ENCODE measurements around the gene ULBP3.

The ULBP3 gene

DNA sequence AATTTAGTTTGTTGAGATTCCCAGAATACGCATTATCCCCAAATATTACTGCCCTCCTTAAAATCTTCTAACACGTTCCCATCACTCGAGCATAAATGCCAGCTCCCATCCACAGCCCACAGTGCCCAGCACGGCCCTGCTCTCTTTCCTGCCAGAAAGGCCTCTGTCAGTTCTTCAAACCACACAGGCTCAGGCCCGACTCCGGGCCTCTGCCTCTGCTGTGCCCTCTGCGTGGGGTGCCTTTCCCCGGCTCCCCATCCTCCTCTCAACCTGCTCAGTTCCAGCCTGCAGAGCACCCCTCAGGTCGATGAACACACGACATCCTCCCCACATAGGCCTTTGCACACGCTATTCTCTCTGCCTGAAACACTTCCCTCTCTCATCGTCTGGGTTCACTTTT, 12.8 kb downstream of the ULBP3 start:
- no peak for DNase-seq
- no peak overlapping the region for H3K18ac ChIP-seq (ENCODE audit: low read length)
- no peak overlapping the region for H2BK5ac ChIP-seq (ENCODE audit: low read depth, low read length, poor library complexity)
- no peak overlapping the region for H4K91ac ChIP-seq (ENCODE audit: low read depth, low read length)
- no peak overlapping the region for H2AK5ac ChIP-seq (ENCODE audit: low read length)
- no peak overlapping the region for H2BK120ac ChIP-seq (ENCODE audit: insufficient read depth, low read length, poor library complexity)
- no peak overlapping the region for H3K27ac ChIP-seq (ENCODE audit: low read depth, low read length)
- H3K9ac ChIP-seq (ENCODE audit: low read length) = no peak overlapping the region
- no peak overlapping the region for H3K14ac ChIP-seq (ENCODE audit: low read length)
- H2BK12ac ChIP-seq (ENCODE audit: low read length) = no peak overlapping the region
- no peaks in the 10 kb centered on the region for H3K79me2 ChIP-seq (ENCODE audit: control insufficient read depth, insufficient read depth, low read length, poor library complexity)
- H4K8ac ChIP-seq (ENCODE audit: low read depth, low read length) = no peak overlapping the region
- no peak overlapping the region for H4K12ac ChIP-seq (ENCODE audit: low read depth, low read length)
- no CpG with 5 or more reads among the region's 12 CpGs for WGBS (ENCODE audit: extremely low coverage, insufficient coverage, insufficient read length)
- no peaks in the 10 kb centered on the region for H3K79me1 ChIP-seq (ENCODE audit: low read length)
- H3K9me3 ChIP-seq (ENCODE audit: insufficient read depth, low read depth, low read length) = peaks cover 13% of the 10 kb centered on the region
- no peak overlapping the region for H2AFZ ChIP-seq (ENCODE audit: insufficient read depth, low read length, poor library complexity)
- no peak overlapping the region for H3K4me2 ChIP-seq (ENCODE audit: low read length)
- H3K23ac ChIP-seq (ENCODE audit: low read length) = no peak overlapping the region
- no peaks in the 10 kb centered on the region for H3K36me3 ChIP-seq (ENCODE audit: control insufficient read depth in 1 of 2, insufficient read depth in 2 of 2, low read length in 2 of 2)
- no peak overlapping the region for H3K4me3 ChIP-seq (ENCODE audit: low read depth, low read length)
- H3K4me1 ChIP-seq (ENCODE audit: control insufficient read depth in 1 of 2, insufficient read depth in 2 of 2, low read length in 2 of 2) = no peaks in the 10 kb centered on the region
- no peak overlapping the region for H3K4ac ChIP-seq (ENCODE audit: low read depth, low read length)
- H3K27me3 ChIP-seq (ENCODE audit: insufficient read depth, low read length) = no peaks in the 10 kb centered on the region

DNA sequence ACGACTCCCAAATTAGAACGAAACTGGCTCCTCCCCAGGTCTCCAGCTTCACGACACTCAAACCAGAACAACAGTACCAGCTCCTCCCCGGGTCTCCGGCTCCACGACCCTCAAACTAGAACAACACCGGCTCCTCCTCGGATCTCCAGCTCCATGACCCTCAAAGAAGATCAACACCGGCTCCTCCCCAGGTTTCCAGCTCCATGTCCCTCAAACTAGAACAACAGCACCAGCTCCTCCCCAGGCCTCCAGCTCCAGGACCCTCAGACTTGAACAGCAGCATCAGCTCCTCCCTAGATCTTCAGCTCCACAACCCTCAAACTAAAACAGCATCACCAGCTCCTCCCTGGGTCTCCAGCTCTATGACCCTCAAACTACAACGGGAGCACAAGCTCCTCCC, 13.8 kb downstream of the ULBP3 start:
- Histone ChIP-seq H2BK12ac (ENCODE audit: low read length) (no peak overlapping the region), H4K8ac (ENCODE audit: low read depth, low read length) (no peak overlapping the region), H3K79me2 (ENCODE audit: control insufficient read depth, insufficient read depth, low read length, poor library complexity) (no peaks in the 10 kb centered on the region), H2AFZ (ENCODE audit: insufficient read depth, low read length, poor library complexity) (no peak overlapping the region), H3K9me3 (ENCODE audit: insufficient read depth, low read depth, low read length) (peaks cover 13% of the 10 kb centered on the region), H3K27me3 (ENCODE audit: insufficient read depth, low read length) (no peaks in the 10 kb centered on the region), H3K23ac (ENCODE audit: low read length) (no peak overlapping the region), H3K4ac (ENCODE audit: low read depth, low read length) (no peak overlapping the region), H2BK5ac (ENCODE audit: low read depth, low read length, poor library complexity) (no peak overlapping the region), H3K36me3 (ENCODE audit: control insufficient read depth in 1 of 2, insufficient read depth in 2 of 2, low read length in 2 of 2) (no peaks in the 10 kb centered on the region), H3K4me2 (ENCODE audit: low read length) (no peak overlapping the region), H3K9ac (ENCODE audit: low read length) (no peak overlapping the region), H3K4me3 (ENCODE audit: low read depth, low read length) (no peak overlapping the region), H3K4me1 (ENCODE audit: control insufficient read depth in 1 of 2, insufficient read depth in 2 of 2, low read length in 2 of 2) (no peaks in the 10 kb centered on the region), H3K14ac (ENCODE audit: low read length) (no peak overlapping the region), H2BK120ac (ENCODE audit: insufficient read depth, low read length, poor library complexity) (no peak overlapping the region), H3K27ac (ENCODE audit: low read depth, low read length) (no peak overlapping the region), H4K12ac (ENCODE audit: low read depth, low read length) (no peak overlapping the region), H3K18ac (ENCODE audit: low read length) (no peak overlapping the region), H3K79me1 (ENCODE audit: low read length) (no peaks in the 10 kb centered on the region), H4K91ac (ENCODE audit: low read depth, low read length) (no peak overlapping the region), H2AK5ac (ENCODE audit: low read length) (no peak overlapping the region)
- no peak for DNase-seq
- no CpG with 5 or more reads among the region's 10 CpGs for WGBS (ENCODE audit: extremely low coverage, insufficient coverage, insufficient read length)

DNA sequence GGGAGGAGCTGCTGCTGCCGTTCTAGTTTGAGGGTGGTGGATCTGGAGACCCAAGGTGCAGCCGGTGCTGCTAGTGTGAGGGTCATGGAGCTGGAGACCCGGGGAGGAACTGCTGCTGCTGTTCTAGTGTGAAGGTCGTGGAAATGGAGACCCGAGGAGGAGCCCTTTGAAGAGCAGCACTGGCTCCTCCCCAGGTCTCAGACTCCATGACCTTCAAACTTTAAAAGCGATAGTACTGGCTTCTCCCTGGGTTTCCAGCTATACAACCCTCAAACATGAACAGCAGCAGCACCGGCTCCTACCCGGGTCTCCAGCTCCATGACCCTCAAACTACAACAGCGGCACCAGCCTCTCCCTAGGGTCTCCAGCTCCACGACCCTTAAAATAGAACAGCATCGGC, 15.5 kb downstream of the ULBP3 start:
- Histone ChIP-seq H3K36me3 (ENCODE audit: control insufficient read depth in 1 of 2, insufficient read depth in 2 of 2, low read length in 2 of 2) (no peaks in the 10 kb centered on the region), H3K9ac (ENCODE audit: low read length) (no peak overlapping the region), H3K4me3 (ENCODE audit: low read depth, low read length) (no peak overlapping the region), H3K18ac (ENCODE audit: low read length) (no peak overlapping the region), H3K4me2 (ENCODE audit: low read length) (no peak overlapping the region), H2AK5ac (ENCODE audit: low read length) (no peak overlapping the region), H2AFZ (ENCODE audit: insufficient read depth, low read length, poor library complexity) (no peak overlapping the region), H3K27me3 (ENCODE audit: insufficient read depth, low read length) (no peaks in the 10 kb centered on the region), H2BK5ac (ENCODE audit: low read depth, low read length, poor library complexity) (no peak overlapping the region), H3K79me2 (ENCODE audit: control insufficient read depth, insufficient read depth, low read length, poor library complexity) (no peaks in the 10 kb centered on the region), H4K12ac (ENCODE audit: low read depth, low read length) (no peak overlapping the region), H3K23ac (ENCODE audit: low read length) (no peak overlapping the region), H3K4ac (ENCODE audit: low read depth, low read length) (no peak overlapping the region), H2BK120ac (ENCODE audit: insufficient read depth, low read length, poor library complexity) (no peak overlapping the region), H4K91ac (ENCODE audit: low read depth, low read length) (no peak overlapping the region), H3K9me3 (ENCODE audit: insufficient read depth, low read depth, low read length) (peaks cover 13% of the 10 kb centered on the region), H2BK12ac (ENCODE audit: low read length) (no peak overlapping the region), H3K79me1 (ENCODE audit: low read length) (no peaks in the 10 kb centered on the region), H3K27ac (ENCODE audit: low read depth, low read length) (no peak overlapping the region), H3K4me1 (ENCODE audit: control insufficient read depth in 1 of 2, insufficient read depth in 2 of 2, low read length in 2 of 2) (no peaks in the 10 kb centered on the region), H3K14ac (ENCODE audit: low read length) (no peak overlapping the region), H4K8ac (ENCODE audit: low read depth, low read length) (no peak overlapping the region)
- WGBS (ENCODE audit: extremely low coverage, insufficient coverage, insufficient read length) = no CpG with 5 or more reads among the region's 11 CpGs
- DNase-seq = no peak

DNA sequence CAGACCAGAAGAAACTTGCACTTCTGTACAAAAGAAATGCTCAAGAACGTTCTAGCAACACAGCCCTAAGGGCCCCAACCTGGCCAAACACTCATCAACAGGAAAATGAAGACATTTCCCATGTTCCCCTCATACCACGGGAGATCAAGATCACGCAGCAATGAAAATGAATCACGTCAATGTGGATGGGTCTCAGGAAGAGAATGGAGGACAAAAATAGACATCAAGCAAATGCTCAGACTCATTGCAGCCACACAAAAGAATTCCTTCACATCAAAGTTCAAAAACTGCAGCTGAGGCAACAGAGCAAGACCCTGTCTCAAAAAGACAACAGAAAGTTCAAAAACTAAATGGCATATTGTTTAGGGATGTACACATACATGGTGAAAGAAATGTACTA, 18.1 kb downstream of the ULBP3 start:
- no peak overlapping the region for H2AFZ ChIP-seq (ENCODE audit: insufficient read depth, low read length, poor library complexity)
- no peak overlapping the region for H4K8ac ChIP-seq (ENCODE audit: low read depth, low read length)
- H2BK12ac ChIP-seq (ENCODE audit: low read length) = no peak overlapping the region

More for the DNA sequence above, 18.1 kb downstream of the ULBP3 start:
- Histone ChIP-seq H3K79me1 (ENCODE audit: low read length) (no peaks in the 10 kb centered on the region), H3K9me3 (ENCODE audit: insufficient read depth, low read depth, low read length) (peaks cover 11% of the 10 kb centered on the region), H3K14ac (ENCODE audit: low read length) (no peak overlapping the region), H3K27ac (ENCODE audit: low read depth, low read length) (no peak overlapping the region), H2AK5ac (ENCODE audit: low read length) (no peak overlapping the region), H3K4ac (ENCODE audit: low read depth, low read length) (no peak overlapping the region), H2BK120ac (ENCODE audit: insufficient read depth, low read length, poor library complexity) (no peak overlapping the region), H4K12ac (ENCODE audit: low read depth, low read length) (no peak overlapping the region), H3K4me1 (ENCODE audit: control insufficient read depth in 1 of 2, insufficient read depth in 2 of 2, low read length in 2 of 2) (no peaks in the 10 kb centered on the region), H3K23ac (ENCODE audit: low read length) (no peak overlapping the region), H3K79me2 (ENCODE audit: control insufficient read depth, insufficient read depth, low read length, poor library complexity) (no peaks in the 10 kb centered on the region), H4K91ac (ENCODE audit: low read depth, low read length) (no peak overlapping the region), H3K4me2 (ENCODE audit: low read length) (no peak overlapping the region), H3K27me3 (ENCODE audit: insufficient read depth, low read length) (no peaks in the 10 kb centered on the region), H3K4me3 (ENCODE audit: low read depth, low read length) (no peak overlapping the region), H2BK5ac (ENCODE audit: low read depth, low read length, poor library complexity) (no peak overlapping the region), H3K18ac (ENCODE audit: low read length) (no peak overlapping the region), H3K36me3 (ENCODE audit: control insufficient read depth in 1 of 2, insufficient read depth in 2 of 2, low read length in 2 of 2) (no peaks in the 10 kb centered on the region), H3K9ac (ENCODE audit: low read length) (no peak overlapping the region)
- DNase-seq = no peak
- WGBS (ENCODE audit: extremely low coverage, insufficient coverage, insufficient read length) = no CpG with 5 or more reads among the region's 4 CpGs
